Measurements from ENCODE around the gene MCF2L2.

DNA sequence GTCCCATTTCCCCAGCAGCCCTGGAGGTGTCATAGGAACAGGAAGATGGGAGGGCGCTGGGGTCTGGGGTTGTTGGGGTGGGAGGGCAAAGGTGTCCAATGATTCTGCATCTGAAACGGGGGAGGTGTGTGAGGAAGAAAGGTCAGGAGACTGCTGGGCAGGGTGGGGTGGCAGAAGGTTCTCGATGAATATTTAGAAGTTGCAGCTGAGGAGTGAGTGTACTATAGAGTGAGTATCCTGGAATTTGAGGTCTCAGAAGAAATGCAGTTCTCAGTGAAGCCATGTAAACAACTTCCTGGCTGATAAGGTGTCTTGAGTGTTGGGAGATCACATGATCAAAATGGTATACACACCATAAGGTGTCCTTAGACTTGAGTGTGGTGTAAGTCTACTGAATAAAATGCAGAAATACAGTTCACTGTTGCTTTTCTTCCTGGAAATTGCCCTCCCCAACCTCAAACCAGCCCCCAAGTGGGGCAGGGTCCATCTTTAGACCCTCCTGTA is 165.5 kb downstream of the MCF2L2 start:
- TF ChIP-seq, protein P1, sequence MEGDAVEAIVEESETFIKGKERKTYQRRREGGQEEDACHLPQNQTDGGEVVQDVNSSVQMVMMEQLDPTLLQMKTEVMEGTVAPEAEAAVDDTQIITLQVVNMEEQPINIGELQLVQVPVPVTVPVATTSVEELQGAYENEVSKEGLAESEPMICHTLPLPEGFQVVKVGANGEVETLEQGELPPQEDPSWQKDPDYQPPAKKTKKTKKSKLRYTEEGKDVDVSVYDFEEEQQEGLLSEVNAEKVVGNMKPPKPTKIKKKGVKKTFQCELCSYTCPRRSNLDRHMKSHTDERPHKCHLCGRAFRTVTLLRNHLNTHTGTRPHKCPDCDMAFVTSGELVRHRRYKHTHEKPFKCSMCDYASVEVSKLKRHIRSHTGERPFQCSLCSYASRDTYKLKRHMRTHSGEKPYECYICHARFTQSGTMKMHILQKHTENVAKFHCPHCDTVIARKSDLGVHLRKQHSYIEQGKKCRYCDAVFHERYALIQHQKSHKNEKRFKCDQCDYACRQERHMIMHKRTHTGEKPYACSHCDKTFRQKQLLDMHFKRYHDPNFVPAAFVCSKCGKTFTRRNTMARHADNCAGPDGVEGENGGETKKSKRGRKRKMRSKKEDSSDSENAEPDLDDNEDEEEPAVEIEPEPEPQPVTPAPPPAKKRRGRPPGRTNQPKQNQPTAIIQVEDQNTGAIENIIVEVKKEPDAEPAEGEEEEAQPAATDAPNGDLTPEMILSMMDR (IDR thresholded peaks at IDR 0.05 in 8 of 11, conservative IDR thresholded peaks at IDR 0.05 in 3 of 11), result no peak
- TF ChIP-seq POLR2AphosphoS5 (IDR thresholded peaks at IDR 0.05), result no peak

Data from spleen (tissue), 7 donors.